EL (cell line): Measurements from ENCODE around the gene KIF3B.
"Not testable (repeated sequence)": the region's sequence is repeated elsewhere in the genome, so short reads cannot be mapped to it uniquely, and the experiment has no call there.

Source experiments
- DNase-seq: peaks from one replicate; pipeline ENCODE4 v3.0.0-alpha.2; 2016

The KIF3B gene

GRCh38 chr20:32249030-32249738, 28.3 kb upstream of the KIF3B start:
- no peak for DNase-seq

GRCh38 chr20:32251470-32251869, 26.0 kb upstream of the KIF3B start:
- no peak for DNase-seq

- DNase-seq: no peak
Observed at GRCh38 chr20:32252189-32252588, 25.3 kb upstream of the KIF3B start.

GRCh38 chr20:32260973-32261372, 16.5 kb upstream of the KIF3B start:
- DNase-seq: not testable (repeated sequence)

- DNase-seq: no peak
Observed at GRCh38 chr20:32261644-32262043, 15.8 kb upstream of the KIF3B start.

- DNase-seq: no peak
Observed at GRCh38 chr20:32263398-32263954, 14.0 kb upstream of the KIF3B start.

GRCh38 chr20:32271620-32272019, 5.8 kb upstream of the KIF3B start:
- no peak for DNase-seq

GRCh38 chr20:32274359-32274758, 3.1 kb upstream of the KIF3B start:
- DNase-seq: no peak

GRCh38 chr20:32275163-32275562, 2.3 kb upstream of the KIF3B start:
- not testable (repeated sequence) for DNase-seq

- peak; percentile 17 for DNase-seq
Observed at GRCh38 chr20:32278199-32278643, 770 bp downstream of the KIF3B start.

- DNase-seq: no peak
Observed at GRCh38 chr20:32281711-32282110, 4.3 kb downstream of the KIF3B start.

- no peak for DNase-seq
Observed at GRCh38 chr20:32282461-32282860, 5.0 kb downstream of the KIF3B start.

- DNase-seq: no peak
Observed at GRCh38 chr20:32285082-32285620, 7.7 kb downstream of the KIF3B start.

- peak; percentile 27 for DNase-seq
Observed at GRCh38 chr20:32285621-32286371, 8.3 kb downstream of the KIF3B start.

- DNase-seq: no peak
Observed at GRCh38 chr20:32287231-32287638, 9.8 kb downstream of the KIF3B start.

- no peak for DNase-seq
Observed at GRCh38 chr20:32288225-32288849, 10.9 kb downstream of the KIF3B start.

- DNase-seq: not testable (repeated sequence)
Observed at GRCh38 chr20:32289299-32289660, 11.8 kb downstream of the KIF3B start.

- no peak for DNase-seq
Observed at GRCh38 chr20:32289661-32290431, 12.4 kb downstream of the KIF3B start.

- DNase-seq: no peak
Observed at GRCh38 chr20:32291166-32291565, 13.7 kb downstream of the KIF3B start.

GRCh38 chr20:32292548-32292947, 15.1 kb downstream of the KIF3B start:
- DNase-seq: no peak

- no peak for DNase-seq
Observed at GRCh38 chr20:32294071-32294470, 16.6 kb downstream of the KIF3B start.

GRCh38 chr20:32296412-32296811, 19.0 kb downstream of the KIF3B start:
- no peak for DNase-seq
